ENCODE data around the gene PLEKHG1.

PLEKHG1 gene

DNA sequence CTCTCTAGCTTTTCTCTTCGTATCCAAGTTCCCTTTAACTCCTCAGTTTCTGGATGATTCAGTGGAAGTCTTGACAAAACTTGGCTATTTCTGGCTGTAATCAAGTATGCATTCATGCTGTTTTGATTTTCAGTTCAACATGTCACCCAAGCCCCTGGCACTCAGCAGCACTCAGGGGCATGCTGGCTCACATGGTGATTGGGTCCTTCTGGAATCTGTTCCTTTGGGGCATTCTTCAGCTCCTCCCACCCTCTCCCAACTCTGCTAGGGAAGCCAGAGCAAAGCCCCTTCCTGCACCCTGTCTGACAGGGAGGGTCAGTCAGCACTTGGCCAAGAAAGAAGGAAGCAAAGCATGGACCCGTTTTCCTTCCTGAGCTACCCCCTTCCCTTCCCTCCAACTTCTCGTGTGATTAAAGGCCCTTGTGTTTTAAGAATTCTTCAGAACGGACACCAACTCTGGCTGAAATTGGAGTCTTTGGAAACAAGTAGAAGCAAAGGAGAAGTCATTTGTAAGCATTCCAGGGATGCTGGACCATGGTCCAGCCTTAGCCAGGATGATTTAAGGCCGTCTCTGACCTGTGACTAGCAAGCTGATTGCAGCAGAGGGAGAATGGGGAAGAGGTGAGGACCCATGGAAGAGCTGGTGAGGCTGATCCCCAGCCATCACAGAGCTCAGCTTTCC is 7.1 kb downstream of the PLEKHG1 start:
- Histone ChIP-seq H3K4me1 (ENCODE audit: insufficient read depth, low read length) (no peaks in the 10 kb centered on the region), H3K4me3 (ENCODE audit: low read length) (no peak overlapping the region), H3K27me3 (ENCODE audit: insufficient read depth, low read length) (peaks cover 17% of the 10 kb centered on the region), H3K27ac (ENCODE audit: low read length) (no peak overlapping the region), H3K36me3 (ENCODE audit: insufficient read depth, low read depth, low read length) (no peaks in the 10 kb centered on the region), H3K9me3 (ENCODE audit: insufficient read depth, low read depth, low read length) (no peaks in the 10 kb centered on the region), H3K9ac (ENCODE audit: low read depth, low read length) (no peak overlapping the region)

DNA sequence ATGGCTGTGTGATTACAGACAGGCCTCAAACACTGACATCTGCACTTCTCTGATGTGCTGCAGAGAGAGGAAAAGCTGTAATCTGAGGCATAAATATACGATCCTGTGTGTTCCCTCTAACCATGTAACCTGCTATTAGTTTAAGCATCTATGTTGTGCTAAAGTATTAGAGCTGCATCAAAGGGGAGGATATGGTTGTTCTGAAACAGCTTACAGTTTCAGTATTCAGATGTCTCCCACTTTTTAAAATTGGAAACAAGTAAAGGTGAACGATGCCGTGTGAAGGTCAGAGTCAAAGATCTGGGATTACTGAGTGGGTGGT is 7.6 kb downstream of the PLEKHG1 start:
- H3K4me3 ChIP-seq (ENCODE audit: low read length), result no peak overlapping the region
- no peak overlapping the region for H3K9ac ChIP-seq (ENCODE audit: low read depth, low read length)
- H3K27ac ChIP-seq (ENCODE audit: low read length), result no peak overlapping the region
- H3K27me3 ChIP-seq (ENCODE audit: insufficient read depth, low read length), result peaks cover 12% of the 10 kb centered on the region
- H3K9me3 ChIP-seq (ENCODE audit: insufficient read depth, low read depth, low read length), result no peaks in the 10 kb centered on the region
- no peaks in the 10 kb centered on the region for H3K36me3 ChIP-seq (ENCODE audit: insufficient read depth, low read depth, low read length)
- H3K4me1 ChIP-seq (ENCODE audit: insufficient read depth, low read length), result no peaks in the 10 kb centered on the region

- H3K4me1 ChIP-seq (ENCODE audit: insufficient read depth, low read length), result no peaks in the 10 kb centered on the region
- no peak overlapping the region for H3K27ac ChIP-seq (ENCODE audit: low read length)
- H3K27me3 ChIP-seq (ENCODE audit: insufficient read depth, low read length), result no peaks in the 10 kb centered on the region
- no peak overlapping the region for H3K4me3 ChIP-seq (ENCODE audit: low read length)
- H3K9me3 ChIP-seq (ENCODE audit: insufficient read depth, low read depth, low read length), result no peaks in the 10 kb centered on the region
- no peaks in the 10 kb centered on the region for H3K36me3 ChIP-seq (ENCODE audit: insufficient read depth, low read depth, low read length)
- H3K9ac ChIP-seq (ENCODE audit: low read depth, low read length), result no peak overlapping the region
These were observed 10.9 kb downstream of the PLEKHG1 start for GRCh38 chr6:150610584-150610983.

DNA sequence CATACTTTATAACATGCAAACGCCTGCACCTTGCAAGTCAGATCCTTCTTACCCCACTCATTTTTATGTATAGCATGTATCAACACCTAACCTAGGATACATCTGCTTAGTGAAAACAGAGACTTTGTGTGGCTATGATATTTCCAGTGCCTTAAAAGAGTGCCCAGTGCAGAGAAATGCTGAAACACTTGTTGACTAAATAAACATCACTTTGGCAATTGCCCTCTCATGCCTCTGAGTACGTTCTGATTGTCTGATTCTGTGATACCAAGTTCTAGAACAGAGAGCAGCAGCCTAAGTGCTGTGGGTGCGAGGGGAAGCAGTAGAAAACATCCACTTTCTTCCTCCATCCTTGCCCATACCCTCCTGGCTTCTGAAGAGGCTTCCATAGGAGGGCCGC is 13.6 kb downstream of the PLEKHG1 start:
- no peak overlapping the region for H3K4me3 ChIP-seq (ENCODE audit: low read length)
- no peak overlapping the region for H3K9ac ChIP-seq (ENCODE audit: low read depth, low read length)
- H3K4me1 ChIP-seq (ENCODE audit: insufficient read depth, low read length), result no peaks in the 10 kb centered on the region
- no peaks in the 10 kb centered on the region for H3K27me3 ChIP-seq (ENCODE audit: insufficient read depth, low read length)
- H3K27ac ChIP-seq (ENCODE audit: low read length), result no peak overlapping the region
- H3K9me3 ChIP-seq (ENCODE audit: insufficient read depth, low read depth, low read length), result no peaks in the 10 kb centered on the region
- H3K36me3 ChIP-seq (ENCODE audit: insufficient read depth, low read depth, low read length), result no peaks in the 10 kb centered on the region

DNA sequence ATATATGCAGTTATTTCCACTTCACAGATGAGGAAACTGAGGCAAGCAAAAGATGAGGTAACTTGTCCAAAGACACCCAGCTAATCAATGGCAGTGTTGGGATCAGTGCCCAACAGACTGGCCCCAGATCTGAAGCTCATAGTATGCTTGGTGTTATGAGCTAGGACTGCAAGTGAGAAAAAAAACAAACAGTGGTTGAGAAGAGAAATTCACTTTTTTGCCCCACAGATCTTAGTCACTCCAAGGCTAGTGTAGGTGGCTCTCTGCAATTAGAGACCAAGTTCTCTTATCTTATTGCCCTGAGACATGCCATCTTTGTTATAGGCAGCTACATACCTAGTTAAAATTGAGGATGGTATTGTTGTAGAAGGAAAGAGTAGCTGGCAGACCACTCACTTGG is 16.3 kb downstream of the PLEKHG1 start:
- Histone ChIP-seq H3K4me3 (ENCODE audit: low read length) (no peak overlapping the region), H3K9ac (ENCODE audit: low read depth, low read length) (no peak overlapping the region), H3K4me1 (ENCODE audit: insufficient read depth, low read length) (no peaks in the 10 kb centered on the region), H3K36me3 (ENCODE audit: insufficient read depth, low read depth, low read length) (no peaks in the 10 kb centered on the region), H3K27me3 (ENCODE audit: insufficient read depth, low read length) (no peaks in the 10 kb centered on the region), H3K27ac (ENCODE audit: low read length) (no peak overlapping the region), H3K9me3 (ENCODE audit: insufficient read depth, low read depth, low read length) (no peaks in the 10 kb centered on the region)

DNA sequence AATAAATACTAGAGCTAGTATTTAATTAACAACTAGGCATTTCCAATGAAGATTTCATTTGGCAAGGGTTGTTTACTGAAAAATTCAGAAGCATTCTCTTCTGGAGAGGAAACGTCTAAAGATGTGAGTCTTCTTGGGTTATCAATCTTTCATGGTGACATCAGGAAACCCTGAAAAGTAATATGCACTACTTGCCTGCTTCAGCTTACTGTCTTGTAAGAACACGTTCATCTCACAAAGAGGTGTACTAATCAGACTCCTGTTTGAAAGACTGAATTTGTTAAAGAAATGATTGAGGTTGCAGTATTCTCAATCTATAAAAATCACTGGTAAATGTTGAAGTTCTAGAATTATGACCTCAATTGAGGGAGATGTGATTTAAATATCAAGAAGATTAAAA is 16.9 kb downstream of the PLEKHG1 start:
- Histone ChIP-seq H3K9me3 (ENCODE audit: insufficient read depth, low read depth, low read length) (no peaks in the 10 kb centered on the region), H3K4me3 (ENCODE audit: low read length) (no peak overlapping the region), H3K4me1 (ENCODE audit: insufficient read depth, low read length) (no peaks in the 10 kb centered on the region), H3K9ac (ENCODE audit: low read depth, low read length) (no peak overlapping the region), H3K36me3 (ENCODE audit: insufficient read depth, low read depth, low read length) (no peaks in the 10 kb centered on the region), H3K27ac (ENCODE audit: low read length) (no peak overlapping the region), H3K27me3 (ENCODE audit: insufficient read depth, low read length) (no peaks in the 10 kb centered on the region)

GRCh38 chr6:150617062-150617461 is 17.4 kb downstream of the PLEKHG1 start:
- Histone ChIP-seq H3K27me3 (ENCODE audit: insufficient read depth, low read length) (no peaks in the 10 kb centered on the region), H3K9ac (ENCODE audit: low read depth, low read length) (no peak overlapping the region), H3K27ac (ENCODE audit: low read length) (no peak overlapping the region), H3K4me1 (ENCODE audit: insufficient read depth, low read length) (no peaks in the 10 kb centered on the region), H3K36me3 (ENCODE audit: insufficient read depth, low read depth, low read length) (no peaks in the 10 kb centered on the region), H3K9me3 (ENCODE audit: insufficient read depth, low read depth, low read length) (no peaks in the 10 kb centered on the region), H3K4me3 (ENCODE audit: low read length) (no peak overlapping the region)

GRCh38 chr6:150617496-150618460 is 18.1 kb downstream of the PLEKHG1 start:
- H3K36me3 ChIP-seq (ENCODE audit: insufficient read depth, low read depth, low read length), result no peaks in the 10 kb centered on the region
- no peak overlapping the region for H3K4me3 ChIP-seq (ENCODE audit: low read length)
- no peaks in the 10 kb centered on the region for H3K4me1 ChIP-seq (ENCODE audit: insufficient read depth, low read length)
- no peak overlapping the region for H3K9ac ChIP-seq (ENCODE audit: low read depth, low read length)
- H3K9me3 ChIP-seq (ENCODE audit: insufficient read depth, low read depth, low read length), result no peaks in the 10 kb centered on the region
- no peaks in the 10 kb centered on the region for H3K27me3 ChIP-seq (ENCODE audit: insufficient read depth, low read length)
- H3K27ac ChIP-seq (ENCODE audit: low read length), result no peak overlapping the region

GRCh38 chr6:150619275-150619674 is 19.6 kb downstream of the PLEKHG1 start:
- Histone ChIP-seq H3K9ac (ENCODE audit: low read depth, low read length) (no peak overlapping the region), H3K36me3 (ENCODE audit: insufficient read depth, low read depth, low read length) (no peaks in the 10 kb centered on the region), H3K4me3 (ENCODE audit: low read length) (no peak overlapping the region), H3K9me3 (ENCODE audit: insufficient read depth, low read depth, low read length) (no peaks in the 10 kb centered on the region), H3K27me3 (ENCODE audit: insufficient read depth, low read length) (no peaks in the 10 kb centered on the region), H3K27ac (ENCODE audit: low read length) (no peak overlapping the region), H3K4me1 (ENCODE audit: insufficient read depth, low read length) (no peaks in the 10 kb centered on the region)

DNA sequence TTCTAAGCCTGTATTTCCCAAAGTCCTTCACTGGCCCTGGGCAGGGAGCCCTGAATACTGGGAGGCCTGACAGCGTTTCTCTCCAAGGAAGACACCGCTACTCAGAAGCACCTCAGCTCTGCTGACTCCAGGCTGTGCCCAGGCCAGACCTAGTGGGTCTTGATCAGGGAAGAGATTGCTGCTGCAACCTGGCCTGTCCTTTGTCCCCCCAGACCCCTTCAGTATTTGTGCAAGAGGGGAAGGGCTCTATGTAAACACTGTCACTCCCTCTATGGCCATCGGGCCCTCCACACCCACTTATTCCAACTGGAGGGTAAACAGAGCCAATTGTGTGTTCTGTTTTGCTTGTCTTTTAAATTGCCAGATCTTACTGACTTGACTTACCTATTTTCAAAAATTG is 20.6 kb downstream of the PLEKHG1 start:
- H3K27me3 ChIP-seq (ENCODE audit: insufficient read depth, low read length), result no peaks in the 10 kb centered on the region
- no peaks in the 10 kb centered on the region for H3K36me3 ChIP-seq (ENCODE audit: insufficient read depth, low read depth, low read length)
- no peak overlapping the region for H3K27ac ChIP-seq (ENCODE audit: low read length)
- H3K4me1 ChIP-seq (ENCODE audit: insufficient read depth, low read length), result no peaks in the 10 kb centered on the region
- no peaks in the 10 kb centered on the region for H3K9me3 ChIP-seq (ENCODE audit: insufficient read depth, low read depth, low read length)
- H3K9ac ChIP-seq (ENCODE audit: low read depth, low read length), result no peak overlapping the region
- H3K4me3 ChIP-seq (ENCODE audit: low read length), result no peak overlapping the region

DNA sequence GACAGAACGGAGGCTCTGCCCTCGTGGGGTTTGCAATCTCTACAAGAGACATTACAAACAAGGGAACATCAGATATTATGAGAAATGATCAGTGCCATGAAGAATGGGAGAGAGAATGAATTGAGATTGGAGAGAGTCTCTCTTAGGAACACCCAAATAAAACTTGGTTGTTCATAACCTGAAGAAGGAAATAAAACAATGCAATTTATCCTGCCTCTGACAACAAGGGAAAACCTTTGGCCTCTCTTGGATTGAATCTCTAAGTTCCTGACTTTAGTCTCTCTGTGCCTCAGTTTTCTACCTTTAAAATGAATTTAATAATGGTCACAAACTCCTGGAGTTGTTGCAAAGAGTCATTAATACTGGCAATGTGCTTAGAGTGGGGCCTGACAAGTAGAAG is 21.1 kb downstream of the PLEKHG1 start:
- Histone ChIP-seq H3K36me3 (ENCODE audit: insufficient read depth, low read depth, low read length) (no peaks in the 10 kb centered on the region), H3K27ac (ENCODE audit: low read length) (no peak overlapping the region), H3K27me3 (ENCODE audit: insufficient read depth, low read length) (no peaks in the 10 kb centered on the region), H3K9me3 (ENCODE audit: insufficient read depth, low read depth, low read length) (no peaks in the 10 kb centered on the region), H3K4me1 (ENCODE audit: insufficient read depth, low read length) (no peaks in the 10 kb centered on the region), H3K9ac (ENCODE audit: low read depth, low read length) (no peak overlapping the region), H3K4me3 (ENCODE audit: low read length) (no peak overlapping the region)

DNA sequence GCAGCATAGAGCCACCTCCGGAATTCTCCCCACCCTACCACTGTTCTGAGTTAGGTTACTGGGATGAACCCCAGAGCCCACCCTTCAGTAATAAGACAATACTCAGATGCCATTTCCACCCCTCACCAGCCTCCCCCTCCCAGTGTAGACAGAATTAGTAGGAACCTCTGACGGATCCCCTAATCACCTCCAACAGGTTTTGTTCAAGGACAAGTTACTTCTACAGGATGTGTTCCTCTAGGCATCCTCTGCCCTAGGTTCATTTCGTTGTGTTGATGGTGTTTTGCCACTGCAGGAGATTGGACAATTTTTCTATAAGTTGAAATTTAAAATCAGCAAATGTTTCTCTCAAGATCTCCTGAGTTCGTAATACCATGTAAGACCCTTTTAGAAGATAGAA is 22.8 kb downstream of the PLEKHG1 start:
- H3K27me3 ChIP-seq (ENCODE audit: insufficient read depth, low read length), result no peaks in the 10 kb centered on the region
- no peaks in the 10 kb centered on the region for H3K9me3 ChIP-seq (ENCODE audit: insufficient read depth, low read depth, low read length)
- no peak overlapping the region for H3K4me3 ChIP-seq (ENCODE audit: low read length)
- H3K9ac ChIP-seq (ENCODE audit: low read depth, low read length), result no peak overlapping the region
- no peak overlapping the region for H3K27ac ChIP-seq (ENCODE audit: low read length)
- H3K36me3 ChIP-seq (ENCODE audit: insufficient read depth, low read depth, low read length), result no peaks in the 10 kb centered on the region
- H3K4me1 ChIP-seq (ENCODE audit: insufficient read depth, low read length), result no peaks in the 10 kb centered on the region
